Activated CD4-positive, alpha-beta T cell treated with anti-CD3 and anti-CD28 coated beads, Interleukin-2, Interleukin-4, amounts not matched to agents 100 ng/mL and 50 ng/mL, durations not matched to agents 16 hours and 8 hours (primary cell): ENCODE results near the gene NCAPD2.
A peak's percentile ranks its signal among the peaks of the same experiment; 100 is the strongest.
"Not testable (repeated sequence)": the region's sequence is repeated elsewhere in the genome, so short reads cannot be mapped to it uniquely, and the experiment has no call there.

Experiments
- DNase-seq: peaks from one replicate; pipeline ENCODE4 v3.0.0-alpha.2; 2020; ENCODE audit warnings: low spot score

Gene NCAPD2

DNA sequence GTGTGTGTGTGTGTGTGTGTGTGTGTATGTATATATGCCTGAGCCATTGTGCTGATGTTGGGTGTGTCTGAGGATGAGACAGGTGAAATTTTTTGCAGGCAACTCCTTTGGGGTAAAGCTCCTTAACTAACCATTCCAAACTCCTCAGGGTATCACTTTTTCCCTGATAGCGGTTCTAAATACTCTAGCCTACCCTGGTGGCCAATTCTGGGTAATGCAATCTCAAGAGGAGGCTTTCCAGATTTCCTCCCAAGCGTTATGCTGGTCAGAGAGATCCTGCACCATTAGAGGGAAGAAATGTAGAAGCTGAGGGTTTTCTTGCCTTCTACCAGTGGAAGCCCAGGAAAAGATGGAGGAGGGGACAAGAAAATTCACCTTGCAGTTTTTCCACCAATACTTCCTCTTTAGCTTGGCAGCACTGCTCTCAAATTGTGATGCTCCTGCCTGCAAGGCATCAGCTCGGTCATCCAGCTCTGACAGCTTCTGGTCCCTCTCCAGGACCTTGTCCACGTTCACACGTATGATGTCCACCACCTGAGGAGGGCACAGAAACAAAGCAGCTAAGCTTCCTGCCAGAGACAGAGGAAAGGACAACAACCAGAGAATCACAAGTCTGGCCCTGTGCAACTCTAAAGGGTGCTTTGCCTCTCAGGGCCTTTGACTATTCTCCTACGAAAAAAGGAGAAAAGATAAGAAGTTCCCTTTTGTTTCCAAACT is 28.3 kb upstream of the NCAPD2 start:
- no peak for DNase-seq

DNA sequence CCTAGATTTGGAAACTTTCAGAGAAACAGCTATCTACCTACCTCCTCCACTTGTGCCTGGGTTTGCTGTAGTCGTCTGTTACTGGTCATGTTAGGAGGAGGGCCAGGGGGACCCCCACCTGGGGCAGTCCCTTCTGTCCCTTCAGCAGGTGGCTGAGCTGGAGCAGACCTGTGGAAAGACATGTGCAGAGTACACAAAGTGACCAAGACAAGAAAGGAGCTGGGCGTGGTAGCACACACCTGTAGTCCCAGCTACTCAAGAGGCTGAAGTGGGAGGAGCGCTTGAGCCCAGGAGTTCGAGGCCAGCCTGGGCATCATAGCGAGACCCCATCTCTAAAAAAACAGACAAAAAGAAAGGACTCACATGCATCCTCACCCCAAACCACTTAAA is 27.7 kb upstream of the NCAPD2 start:
- no peak for DNase-seq

DNA sequence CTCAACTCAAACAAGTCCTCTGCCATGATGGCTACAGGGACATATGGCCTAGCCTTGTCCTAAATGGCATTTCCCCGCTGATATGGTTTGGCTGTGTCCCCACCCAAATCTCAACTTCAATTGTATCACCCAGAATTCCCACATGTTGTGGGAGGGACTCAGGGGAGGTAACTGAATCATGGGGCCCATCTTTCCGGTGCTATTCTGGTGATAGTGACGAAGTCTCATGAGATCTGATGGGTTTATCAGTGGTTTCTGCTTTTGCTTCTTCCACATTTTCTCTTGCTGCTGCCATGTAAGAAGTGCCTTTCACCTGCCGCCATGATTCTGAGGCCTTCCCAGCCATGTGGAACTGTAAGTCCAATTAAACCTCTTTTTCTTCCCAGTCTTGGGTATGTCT is 27.2 kb upstream of the NCAPD2 start:
- not testable (repeated sequence) for DNase-seq

DNA sequence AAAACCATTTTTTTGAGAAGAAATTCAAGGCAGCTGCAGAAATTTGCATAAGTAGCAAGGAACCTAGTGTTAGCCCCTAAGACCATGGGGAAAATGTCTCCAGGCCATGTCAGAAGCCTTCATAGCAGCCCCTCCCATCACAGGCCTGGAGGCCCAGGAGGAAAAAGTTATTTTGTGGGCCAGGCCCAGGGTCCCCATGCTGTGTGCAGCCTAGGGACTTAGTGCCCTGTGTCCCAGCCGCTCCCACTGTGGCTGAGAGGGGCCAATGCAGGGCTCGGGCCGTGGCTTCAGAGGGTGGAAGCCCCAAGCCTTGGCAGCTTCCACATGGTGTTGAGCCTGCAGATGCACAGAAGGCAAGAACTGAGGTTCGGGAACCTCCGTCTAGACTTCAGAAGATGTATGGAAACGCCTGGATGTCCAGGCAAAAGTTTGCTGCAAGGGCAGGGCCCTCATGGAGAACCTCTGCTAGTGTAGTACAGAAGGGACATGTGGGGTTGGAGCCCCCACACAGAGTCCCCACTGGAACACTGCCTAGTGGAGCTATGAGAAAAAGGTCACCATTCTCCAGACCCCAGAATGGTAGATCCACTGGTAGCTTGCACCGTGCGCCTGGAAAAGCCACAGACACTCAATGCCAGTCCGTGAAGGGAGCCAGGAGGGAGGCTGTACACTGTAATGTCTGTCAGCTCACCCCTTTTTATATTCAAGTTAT is 26.2 kb upstream of the NCAPD2 start:
- not testable (repeated sequence) for DNase-seq

DNA sequence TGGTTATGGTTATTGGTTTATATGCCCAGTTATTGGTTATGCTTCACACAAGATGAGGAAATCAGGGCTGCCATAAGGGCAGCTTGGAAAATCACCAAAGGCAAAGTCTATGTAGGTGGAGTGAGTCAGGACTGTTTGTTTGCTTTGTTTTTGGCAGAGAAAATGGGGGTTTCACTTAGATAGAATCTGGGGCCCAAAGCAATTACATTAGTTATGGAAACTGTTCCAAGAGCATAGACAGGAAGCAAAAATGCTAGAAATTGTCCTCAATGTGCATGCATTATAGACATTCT is 25.7 kb upstream of the NCAPD2 start:
- DNase-seq, result no peak

DNA sequence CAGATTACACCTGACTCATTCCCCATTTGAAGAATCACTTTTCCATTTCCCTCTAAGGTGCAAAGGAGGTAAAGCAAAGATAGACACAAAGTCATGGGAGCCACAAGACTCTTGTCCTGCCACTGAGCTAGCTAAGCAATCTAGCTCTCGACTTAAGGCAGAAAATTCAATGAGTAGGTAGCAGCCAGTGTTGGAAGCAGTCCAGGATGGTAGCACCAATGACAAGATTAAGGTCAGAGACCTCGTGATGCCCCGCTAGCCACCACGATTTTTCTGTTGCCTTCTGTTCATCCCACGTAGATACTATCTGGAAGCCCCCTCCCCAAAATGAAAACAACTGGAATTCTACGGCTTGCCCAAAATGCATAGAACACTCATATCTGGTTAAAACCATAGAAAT is 24.8 kb upstream of the NCAPD2 start:
- DNase-seq, result no peak

DNA sequence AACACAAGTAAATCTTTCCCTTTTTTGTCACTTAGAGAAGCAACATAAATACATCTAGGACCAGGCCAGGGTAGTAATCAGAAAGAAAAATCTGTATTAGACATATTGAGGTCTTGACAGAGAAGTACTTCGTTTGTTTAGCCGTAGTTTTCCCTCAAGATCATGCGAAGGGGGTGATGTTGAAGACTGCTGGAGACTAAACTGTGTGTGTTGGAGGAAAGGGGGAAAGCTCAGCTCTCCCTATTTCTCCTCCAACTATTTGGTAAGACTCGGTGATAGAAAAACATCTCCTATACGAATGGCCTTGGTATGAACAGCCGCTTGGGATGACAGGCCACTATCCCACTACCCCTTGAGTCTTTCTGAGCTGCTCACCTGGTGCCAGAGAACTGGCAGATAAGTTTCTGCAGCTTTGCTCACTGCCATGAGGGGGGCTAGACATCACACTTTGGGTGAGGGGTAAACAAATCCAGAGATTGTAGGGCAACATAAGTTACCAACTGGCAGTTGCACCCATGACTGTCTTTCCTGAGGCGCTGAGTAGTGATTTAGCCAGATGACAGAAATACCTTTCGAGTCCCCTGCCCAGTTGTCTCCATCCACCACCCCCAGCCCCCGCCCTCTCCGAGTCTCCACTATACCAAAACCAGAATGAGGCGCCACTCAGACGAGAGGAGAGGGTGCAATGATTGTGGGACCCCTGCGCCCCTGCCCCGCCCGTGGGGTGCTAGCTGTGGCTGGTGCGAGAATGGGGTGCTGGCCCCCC is 24.1 kb upstream of the NCAPD2 start:
- no peak for DNase-seq

DNA sequence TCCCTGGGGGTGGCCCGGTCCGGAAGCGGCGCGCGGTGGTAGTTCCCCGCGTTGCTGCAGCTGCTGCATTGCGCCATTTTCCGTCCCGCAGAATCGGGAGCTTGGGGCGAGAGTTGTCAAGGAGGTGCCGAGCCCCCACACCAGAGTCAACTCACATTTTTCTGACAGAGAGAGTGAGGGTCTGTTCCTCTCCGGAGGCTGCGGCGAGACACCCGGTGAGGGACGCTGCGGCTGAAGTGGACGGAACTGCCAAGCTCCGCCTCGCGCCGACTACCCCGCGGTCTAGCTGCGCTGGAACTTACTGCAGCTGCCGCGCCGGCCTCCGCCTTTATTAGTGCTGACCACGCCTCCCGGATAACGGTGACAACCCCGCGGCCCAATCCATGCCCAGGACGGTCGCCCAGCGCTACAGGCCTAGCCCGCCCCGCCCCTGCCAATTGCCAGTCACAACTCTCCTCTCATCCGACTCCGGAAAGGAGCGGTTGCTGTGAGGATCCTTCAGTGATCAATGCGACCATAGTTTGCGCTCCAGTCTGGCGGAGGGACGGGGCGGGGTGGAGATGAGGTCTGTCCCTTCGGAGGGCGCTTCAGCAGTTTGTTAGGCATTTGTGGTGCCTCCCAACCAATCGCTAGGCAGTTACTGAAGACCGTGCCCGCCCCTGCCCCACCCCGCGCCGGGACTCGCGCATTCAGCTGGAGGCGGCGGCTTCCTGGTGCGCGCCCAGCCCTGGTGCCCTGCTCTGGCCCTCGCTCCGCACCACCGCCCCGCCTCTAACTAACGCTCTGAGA is 23.3 kb upstream of the NCAPD2 start, which contains the start of gene VAMP1:
Gene VAMP1, minus strand, starts transcription at position 303 of the 789 bp plus-strand sequence. Its CDS starts 146 bp downstream, at position 157.
- peak; percentile 99 for DNase-seq

DNA sequence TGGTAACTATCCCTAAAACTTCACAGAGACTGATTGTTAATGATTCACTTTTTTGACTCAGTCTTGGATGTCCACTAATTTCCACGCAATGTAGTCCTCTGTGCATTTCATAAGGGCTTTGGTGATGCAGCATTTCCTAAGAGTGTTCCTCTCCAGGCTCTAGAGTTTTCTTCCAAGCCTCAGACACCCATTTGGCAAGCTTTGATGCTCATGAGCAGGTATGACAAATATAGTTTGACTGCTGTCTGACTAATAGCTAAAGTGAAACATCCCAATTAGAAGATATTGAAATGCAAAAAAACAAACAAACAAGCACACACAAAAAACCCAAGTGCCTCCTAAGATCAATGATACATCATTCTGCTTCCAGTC is 21.9 kb upstream of the NCAPD2 start:
- no peak for DNase-seq

DNA sequence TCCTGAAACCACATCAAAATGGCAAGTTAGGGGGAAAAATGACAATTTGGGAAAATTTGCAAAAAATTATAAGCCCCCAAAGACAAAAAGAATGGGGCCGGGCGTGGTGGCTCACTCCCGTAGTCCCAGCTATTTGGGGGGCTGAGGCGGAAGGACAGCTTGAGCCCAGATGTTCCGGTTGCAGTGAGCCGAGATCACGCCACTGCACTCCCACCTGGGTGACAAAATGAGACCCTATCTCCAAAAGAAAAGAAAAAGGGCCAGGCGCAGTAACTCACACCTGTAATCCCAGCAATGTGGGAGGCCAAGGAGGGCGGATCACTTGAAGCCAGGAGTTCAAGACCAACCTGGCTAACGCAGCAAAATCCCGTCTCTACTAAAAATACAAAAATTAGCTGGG is 21.4 kb upstream of the NCAPD2 start:
- DNase-seq, result no peak

DNA sequence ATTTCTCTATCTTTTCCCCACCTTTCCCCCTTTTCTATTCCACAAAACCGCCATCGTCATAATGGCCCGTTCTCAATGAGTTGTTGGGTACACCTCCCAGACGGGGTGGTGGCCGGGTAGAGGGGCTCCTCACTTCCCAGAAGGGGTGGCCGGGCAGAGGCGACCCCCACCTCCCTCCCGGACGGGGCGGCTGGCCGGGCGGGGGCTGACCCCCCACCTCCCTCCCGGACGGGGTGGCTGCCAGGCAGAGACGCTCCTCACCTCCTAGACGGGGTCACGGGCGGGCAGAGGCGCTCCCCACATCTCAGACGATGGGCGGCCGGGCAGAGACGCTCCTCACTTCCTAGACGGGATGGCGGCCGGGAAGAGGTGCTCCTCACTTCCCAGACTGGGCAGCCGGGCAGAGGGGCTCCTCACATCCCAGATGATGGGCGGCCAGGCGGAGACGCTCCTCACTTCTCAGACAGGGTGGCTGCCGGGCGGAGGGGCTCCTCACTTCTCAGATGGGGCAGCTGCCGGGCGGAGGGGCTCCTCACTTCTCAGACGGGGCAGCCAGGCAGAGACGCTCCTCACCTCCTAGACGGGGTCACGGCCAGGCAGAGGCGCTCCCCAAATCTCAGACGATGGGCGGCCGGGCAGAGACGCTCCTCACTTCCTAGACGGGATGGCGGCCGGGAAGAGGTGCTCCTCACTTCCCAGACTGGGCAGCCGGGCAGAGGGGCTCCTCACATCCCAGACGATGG is 18.5 kb upstream of the NCAPD2 start:
- not testable (repeated sequence) for DNase-seq

DNA sequence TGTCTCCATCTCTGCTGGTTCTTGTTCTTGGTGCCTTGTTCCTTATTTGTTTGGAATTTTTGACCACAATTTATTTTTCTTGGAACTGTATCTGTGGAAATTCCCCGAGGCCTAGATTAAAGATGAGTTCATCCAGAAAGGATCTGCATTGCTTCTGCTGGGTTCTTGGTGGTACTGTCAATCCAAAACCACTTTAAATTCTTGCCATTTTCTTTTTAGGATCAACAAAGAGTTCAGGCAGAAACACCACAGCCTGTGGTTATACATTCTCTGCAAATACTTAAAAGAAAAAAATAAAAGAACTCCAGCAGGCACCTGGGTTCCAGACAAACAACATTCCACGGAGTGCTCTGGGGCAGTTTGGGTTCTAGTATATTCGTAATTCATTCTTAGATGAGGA is 17.4 kb upstream of the NCAPD2 start:
- no peak for DNase-seq

DNA sequence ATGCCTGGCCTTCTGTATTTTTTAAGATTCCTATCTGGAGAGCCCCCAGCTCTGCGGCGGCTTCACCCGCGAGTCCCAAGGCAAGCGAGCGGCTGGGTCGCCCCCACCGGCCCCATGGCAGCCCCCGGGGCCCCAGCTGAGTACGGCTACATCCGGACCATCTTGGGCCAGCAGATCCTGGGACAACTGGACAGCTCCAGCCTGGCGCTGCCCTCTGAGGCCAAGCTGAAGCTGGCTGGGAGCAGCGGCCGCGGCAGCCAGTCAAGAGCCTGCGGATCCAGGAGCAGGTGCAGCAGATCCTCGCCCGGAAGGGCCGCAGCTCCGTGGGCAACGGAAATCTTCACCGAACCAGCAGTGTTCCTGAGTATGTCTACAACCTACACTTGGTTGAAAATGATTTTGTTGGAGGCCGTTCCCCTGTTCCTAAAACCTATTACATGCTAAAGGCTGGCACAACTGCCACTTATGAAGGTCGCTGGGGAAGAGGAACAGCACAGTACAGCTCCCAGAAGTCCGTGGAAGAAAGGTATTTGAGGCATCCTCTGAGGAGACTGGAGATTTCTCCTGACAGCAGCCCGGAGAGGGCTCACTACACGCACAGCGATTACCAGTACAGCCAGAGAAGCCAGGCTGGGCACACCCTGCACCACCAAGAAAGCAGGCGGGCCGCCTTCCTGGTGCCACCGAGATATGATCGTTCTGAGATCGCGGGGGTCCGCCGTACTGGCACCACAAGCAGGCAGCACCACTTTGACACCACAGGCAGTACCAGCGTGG is 16.1 kb upstream of the NCAPD2 start:
- not testable (repeated sequence) for DNase-seq

DNA sequence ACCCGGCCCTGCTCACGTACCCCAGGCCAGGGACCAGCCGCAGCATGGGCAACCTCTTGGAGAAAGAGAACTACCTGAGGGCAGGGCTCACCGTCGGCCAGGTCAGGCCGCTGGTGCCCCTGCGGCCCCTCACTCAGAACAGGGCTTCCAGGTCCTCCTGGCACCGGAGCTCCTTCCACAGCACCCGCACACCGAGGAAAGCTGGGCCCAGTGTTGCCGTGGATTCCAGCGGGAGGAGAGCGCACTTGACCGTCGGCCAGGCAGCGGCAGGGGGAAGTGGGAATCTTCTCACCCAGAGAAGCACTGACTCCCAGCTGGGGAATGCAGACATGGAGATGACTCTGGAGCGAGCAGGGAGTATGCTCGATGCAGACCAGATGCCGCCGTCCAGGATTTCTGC is 15.5 kb upstream of the NCAPD2 start:
- no peak for DNase-seq

DNA sequence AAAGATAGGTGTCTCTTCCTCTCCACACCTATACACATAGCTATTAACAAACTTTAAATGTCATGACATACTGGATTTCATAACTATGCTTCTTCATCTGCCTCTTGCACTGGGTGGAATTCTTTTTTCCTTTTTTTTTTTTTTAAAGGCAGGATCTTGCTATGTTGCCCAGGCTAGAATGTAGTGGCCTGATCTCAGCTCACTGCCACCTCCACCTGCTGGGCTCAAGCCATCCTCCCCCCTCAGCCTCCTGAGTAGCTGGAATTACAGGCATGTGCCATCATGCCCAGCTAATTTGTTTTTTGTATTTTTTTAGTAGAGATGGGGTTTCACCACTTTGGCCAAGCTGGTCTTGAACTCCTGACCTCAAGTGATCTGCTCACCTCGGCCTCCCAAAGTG is 5.7 kb upstream of the NCAPD2 start:
- DNase-seq, result no peak

DNA sequence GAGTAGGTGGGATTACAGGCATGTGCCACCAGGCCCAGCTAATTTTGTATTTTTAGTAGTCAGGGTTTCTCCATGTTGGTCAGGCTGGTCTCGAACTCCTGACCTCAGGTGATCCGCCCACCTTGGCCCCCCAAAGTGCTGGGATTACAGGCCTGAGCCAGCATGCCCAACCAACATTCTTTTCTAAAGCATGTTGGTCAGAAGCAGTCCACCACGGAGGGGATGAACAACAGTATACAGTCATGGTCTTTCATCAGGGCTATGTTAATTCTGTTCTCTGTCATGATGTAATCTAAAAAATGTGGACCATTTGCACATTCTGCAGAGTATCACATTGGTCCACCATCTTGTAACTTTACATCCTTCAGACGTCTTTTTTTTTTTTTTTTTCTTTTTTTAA is 4.5 kb upstream of the NCAPD2 start:
- DNase-seq, result no peak

DNA sequence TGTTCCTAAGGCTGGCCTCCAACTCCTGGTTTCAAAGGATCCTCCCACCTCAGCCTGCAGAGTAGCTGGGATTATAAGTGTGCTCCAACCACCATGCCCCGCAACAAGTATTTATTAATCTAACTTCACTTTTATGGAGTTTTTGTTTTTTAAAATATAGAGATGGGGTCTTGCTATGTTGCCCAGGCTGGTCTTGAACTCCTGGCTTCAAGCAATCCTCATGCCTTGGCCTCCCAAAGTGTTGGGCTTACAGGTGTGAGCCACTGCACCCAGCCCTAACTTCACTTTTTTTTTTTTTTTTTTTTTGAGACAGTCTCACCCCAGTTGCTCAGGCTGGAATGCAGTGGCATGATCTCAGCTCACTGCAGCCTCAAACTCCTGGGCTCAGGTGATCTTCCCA is 3.2 kb upstream of the NCAPD2 start:
- DNase-seq, result not testable (repeated sequence)

DNA sequence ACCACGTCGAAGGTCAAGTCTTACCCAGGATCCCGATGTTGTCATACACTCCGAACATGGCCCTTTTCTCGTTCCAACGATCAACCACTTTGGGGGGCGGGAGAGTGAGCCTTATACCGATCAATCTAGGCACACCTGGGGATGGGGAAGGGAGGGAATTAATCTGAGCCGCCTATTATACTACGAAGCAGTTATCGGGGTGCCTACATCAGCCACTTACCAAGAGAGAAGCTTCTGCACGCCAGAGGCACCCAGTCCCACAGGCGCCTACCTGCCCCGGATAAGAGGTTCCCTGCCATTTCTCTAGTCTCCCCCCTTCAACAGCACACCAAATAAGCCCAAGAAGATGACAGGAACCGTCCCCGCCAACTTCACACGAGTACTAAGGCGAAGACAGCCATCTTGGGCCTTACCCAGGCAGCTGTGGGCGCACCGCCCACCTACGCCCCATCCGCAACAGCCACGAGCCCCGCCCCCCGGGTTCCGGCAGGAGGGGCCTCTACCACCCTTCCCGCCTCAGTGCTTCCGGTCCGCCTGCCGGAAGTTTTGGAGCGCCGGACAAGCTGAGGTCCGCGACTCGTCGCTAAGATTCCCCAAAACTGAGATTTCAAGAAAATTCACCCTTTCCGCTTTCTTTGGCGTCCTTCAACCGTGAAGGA is 935 bp upstream of the NCAPD2 start, which contains the start of gene MRPL51:
Gene MRPL51, minus strand, starts transcription at position 425 of the 659 bp plus-strand sequence. Its CDS starts 126 bp downstream, at position 299.
- peak; percentile 96 for DNase-seq

DNA sequence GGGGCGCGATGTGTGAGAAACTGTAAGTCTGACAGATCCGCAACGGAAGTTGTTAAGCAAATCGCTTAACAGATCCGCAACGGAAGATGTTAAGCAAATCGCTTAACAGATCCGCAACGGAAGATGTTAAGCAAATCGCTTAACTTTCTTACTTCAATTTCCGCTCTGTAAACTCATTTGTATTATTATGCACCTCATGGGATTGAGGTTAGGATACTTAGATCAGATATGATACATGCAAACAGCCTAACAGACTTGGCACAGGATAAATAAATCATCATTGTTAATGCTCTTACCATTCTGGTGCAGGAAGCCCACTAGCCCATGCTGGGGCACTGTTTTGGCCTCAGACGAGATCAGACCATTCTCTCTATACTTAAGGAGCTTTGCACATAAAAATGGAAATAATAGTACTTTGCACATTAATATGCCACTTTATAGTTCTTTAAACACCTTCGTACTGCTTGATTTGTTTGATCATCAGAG is 399 bp downstream of the NCAPD2 start:
- DNase-seq, result no peak

DNA sequence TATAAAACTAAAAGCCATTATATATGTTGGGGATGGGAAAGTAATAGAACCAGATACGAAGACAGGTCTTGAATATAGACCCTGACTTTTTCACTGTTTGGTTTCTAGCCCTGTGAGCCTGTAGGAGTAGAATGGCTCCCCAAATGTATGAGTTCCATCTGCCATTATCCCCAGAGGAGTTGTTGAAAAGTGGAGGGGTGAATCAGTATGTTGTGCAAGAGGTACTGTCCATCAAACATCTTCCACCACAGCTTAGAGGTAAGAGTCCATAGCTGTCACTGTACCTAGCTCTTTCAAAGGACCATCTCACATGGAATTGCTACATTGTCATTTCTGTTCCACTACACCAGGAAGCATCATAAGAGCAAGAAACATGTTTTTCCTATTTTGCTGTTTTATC is 1.1 kb downstream of the NCAPD2 start:
- DNase-seq, result peak; percentile 6
